Thoracic aorta (tissue), 2 donors: ENCODE data around the gene ZDHHC8. TPM values are rescaled to one million over a fixed set of nuclear protein-coding genes. Genes with fewer than 3 reads are reported as not detected.

Source experiments
- ATAC-seq: fragments of 150-250 bp; one replicate; pipeline ENCODE4 v1.8.0; 2017; ENCODE audit warnings: low read depth; ENCODE audit not compliant: insufficient number of reproducible peaks, low FRiP score
- DNase-seq: peaks from one replicate; pipeline ENCODE4 v3.0.0-alpha.2; 2020; ENCODE audit warnings: low spot score
- H3K27ac ChIP-seq, 2 donors: fragments of 200-600 bp; sonication (generic); 1 replicate in 1 of 2; 2 replicates in 1 of 2; pipeline ENCODE4 v1.5.1; 2016; ENCODE audit warnings: mild to moderate bottlenecking in 2 of 2, moderate library complexity in 2 of 2
- H3K27me3 ChIP-seq: fragments of 200-600 bp; sonication (generic); replicated peaks from 2 replicates; pipeline ENCODE4 v1.6.0; 2016; ENCODE audit warnings: mild to moderate bottlenecking; ENCODE audit not compliant: insufficient read depth
- H3K36me3 ChIP-seq: fragments of 200-600 bp; sonication (generic); one replicate; pipeline ENCODE4 v1.5.1; 2016
- H3K4me1 ChIP-seq, 2 donors: fragments of 200-600 bp; sonication (generic); 1 replicate in 1 of 2; 2 replicates in 1 of 2; pipeline versions ENCODE4 v1.5.1 to v1.6.0; 2016; ENCODE audit warnings: low read depth in 2 of 2, mild to moderate bottlenecking in 1 of 2; ENCODE audit not compliant: control insufficient read depth in 1 of 2
- H3K4me3 ChIP-seq: fragments of 200-600 bp; sonication (generic); 2 replicates; pipeline ENCODE4 v1.5.1; 2016; ENCODE audit warnings: mild to moderate bottlenecking
- H3K9me3 ChIP-seq: fragments of 200-600 bp; sonication (generic); 2 replicates; pipeline ENCODE4 v1.5.1; 2016
- total RNA-seq, 2 donors: library from RNA; depleted of rRNA; stranded (reverse); fragments of >200 nt; gene quantifications; one replicate each; pipeline versions ENCODE4 v1.1.0 to v1.2.3, GENCODE V29; 2016
- TF ChIP-seq, protein P1 (sequence below): fragments of 200-600 bp; sonication (generic); IDR thresholded peaks from one replicate; pipeline ENCODE4 v1.5.1; 2019; ENCODE audit warnings: antibody characterized with exemption

Gene ZDHHC8
- total RNA-seq, 2 donors from 2014 or later = 14.8 to 49.8 TPM

DNA sequence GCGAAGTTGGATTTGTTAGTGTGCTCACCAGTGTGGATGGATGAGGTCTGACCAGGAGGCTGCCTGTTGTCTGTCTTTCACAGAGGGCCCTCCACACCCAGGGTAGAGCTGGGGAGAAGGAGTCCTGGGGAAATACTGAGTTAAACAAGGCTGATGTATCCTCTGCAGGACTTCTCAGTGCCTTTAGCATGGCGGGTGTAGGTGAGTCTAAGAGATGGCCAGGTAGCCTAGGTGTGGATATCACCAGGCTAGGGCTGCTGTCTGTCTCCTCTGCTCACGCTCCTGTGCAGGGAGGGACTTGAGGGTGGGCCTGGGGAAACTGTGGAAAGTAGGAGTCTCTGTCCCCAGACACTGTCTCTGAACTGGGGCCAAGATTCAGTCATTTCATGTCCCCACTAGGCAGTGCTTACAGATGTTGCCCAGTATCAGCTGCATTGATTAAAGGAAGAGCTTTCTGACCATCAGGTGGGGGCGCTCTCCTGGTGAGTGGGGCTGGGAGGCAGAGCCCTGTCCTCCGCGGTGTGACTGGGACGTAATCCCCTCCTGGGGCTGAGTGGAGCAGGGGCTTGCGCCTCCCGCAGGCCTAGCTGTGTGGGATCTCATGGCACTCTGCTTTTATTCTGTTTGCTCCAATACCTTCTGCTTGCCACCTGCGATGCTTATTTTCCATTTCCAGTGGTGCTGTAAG lies 54.7 kb downstream of the ZDHHC8 start:
- Histone ChIP-seq H3K4me3 (no peak overlapping the region), H3K4me1 (no peaks in the 10 kb centered on the region), H3K27me3 (no peaks in the 10 kb centered on the region), H3K9me3 (no peaks in the 10 kb centered on the region), H3K27ac (no peak overlapping the region), H3K36me3 (no peaks in the 10 kb centered on the region)
- DNase-seq = no peak
- no peak for ATAC-seq
- TF ChIP-seq, protein P1, sequence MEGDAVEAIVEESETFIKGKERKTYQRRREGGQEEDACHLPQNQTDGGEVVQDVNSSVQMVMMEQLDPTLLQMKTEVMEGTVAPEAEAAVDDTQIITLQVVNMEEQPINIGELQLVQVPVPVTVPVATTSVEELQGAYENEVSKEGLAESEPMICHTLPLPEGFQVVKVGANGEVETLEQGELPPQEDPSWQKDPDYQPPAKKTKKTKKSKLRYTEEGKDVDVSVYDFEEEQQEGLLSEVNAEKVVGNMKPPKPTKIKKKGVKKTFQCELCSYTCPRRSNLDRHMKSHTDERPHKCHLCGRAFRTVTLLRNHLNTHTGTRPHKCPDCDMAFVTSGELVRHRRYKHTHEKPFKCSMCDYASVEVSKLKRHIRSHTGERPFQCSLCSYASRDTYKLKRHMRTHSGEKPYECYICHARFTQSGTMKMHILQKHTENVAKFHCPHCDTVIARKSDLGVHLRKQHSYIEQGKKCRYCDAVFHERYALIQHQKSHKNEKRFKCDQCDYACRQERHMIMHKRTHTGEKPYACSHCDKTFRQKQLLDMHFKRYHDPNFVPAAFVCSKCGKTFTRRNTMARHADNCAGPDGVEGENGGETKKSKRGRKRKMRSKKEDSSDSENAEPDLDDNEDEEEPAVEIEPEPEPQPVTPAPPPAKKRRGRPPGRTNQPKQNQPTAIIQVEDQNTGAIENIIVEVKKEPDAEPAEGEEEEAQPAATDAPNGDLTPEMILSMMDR = no peak

DNA sequence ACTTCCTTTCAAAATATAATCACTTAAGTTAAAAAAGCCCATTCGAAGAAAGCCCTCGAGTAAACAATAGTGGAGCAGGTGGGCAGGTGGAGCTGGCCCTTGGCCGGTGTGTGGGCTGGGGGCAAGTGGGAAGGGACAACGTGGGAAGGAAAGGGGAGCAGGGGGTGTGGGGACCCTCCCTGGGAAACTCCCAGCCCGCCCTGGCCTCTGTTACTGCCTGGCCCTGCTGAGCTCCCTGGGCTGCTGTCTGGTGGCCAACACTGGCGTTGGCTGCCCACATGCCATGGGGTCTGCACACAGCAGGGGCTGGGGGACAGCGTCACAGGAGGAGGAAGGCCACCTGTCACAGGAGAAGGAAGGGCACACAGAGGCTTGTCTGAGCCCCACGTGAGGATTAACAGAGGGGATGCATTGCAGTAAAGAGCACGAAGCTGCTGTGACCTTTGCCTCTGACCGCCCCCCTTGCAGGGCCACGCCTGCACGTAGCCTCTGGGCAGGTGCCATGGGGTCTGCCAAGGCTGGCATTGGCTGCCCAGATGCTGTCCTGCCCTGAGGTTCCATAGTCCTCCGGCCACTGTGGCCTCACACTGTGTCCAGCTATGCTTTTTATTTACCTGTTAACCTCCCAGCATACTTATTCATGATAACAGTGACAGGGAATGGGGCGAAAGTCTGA lies 55.4 kb downstream of the ZDHHC8 start:
- DNase-seq (no peak), ATAC-seq (no peak)
- Histone ChIP-seq H3K36me3 (no peaks in the 10 kb centered on the region), H3K27me3 (no peaks in the 10 kb centered on the region), H3K4me1 (no peaks in the 10 kb centered on the region), H3K27ac (no peak overlapping the region), H3K4me3 (no peak overlapping the region), H3K9me3 (no peaks in the 10 kb centered on the region)
- TF ChIP-seq, protein P1 = no peak

DNA sequence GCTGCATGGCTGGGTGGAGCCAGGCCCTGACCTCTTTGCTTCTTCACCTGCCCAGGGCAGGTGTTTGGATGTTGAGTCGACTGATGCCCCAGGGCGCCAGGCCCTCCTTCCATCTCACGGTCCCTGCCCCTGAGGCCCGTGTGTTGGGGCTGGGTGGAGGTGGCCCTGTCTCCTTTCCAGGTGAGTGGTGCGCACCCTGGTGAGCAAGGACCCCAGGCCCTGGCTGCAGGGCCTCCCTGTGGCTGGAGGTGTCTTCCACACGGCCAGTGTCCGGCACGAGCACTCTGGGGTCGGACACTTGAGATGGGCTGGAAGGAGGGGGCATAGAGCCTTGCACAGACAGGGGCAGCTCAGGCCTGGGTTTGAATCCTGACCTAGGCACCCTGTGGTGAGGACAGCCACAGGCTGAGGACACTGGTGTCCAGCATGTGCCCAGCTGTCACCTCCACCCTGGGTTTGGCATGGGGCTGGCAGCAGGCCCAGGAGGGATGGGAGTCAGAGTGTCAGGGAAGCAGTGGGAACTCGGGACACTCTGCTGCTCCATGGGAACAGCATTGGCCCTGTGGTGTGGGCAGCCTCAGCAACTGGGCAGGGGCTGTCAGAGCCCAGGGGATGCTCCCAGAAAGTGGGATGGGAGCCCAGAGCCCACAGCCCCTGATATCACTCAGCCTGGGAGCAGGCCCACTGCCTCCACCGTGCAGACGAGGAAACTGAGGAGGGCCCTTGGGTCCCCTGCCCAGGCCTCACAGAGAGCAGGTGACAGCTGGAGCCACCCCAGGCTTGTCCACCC lies 56.4 kb downstream of the ZDHHC8 start:
- no peaks in the 10 kb centered on the region for H3K36me3 ChIP-seq
- no peak overlapping the region for H3K27ac ChIP-seq
- ATAC-seq (no peak), DNase-seq (no peak)
- H3K4me3 ChIP-seq = no peak overlapping the region
- H3K9me3 ChIP-seq = no peaks in the 10 kb centered on the region
- H3K27me3 ChIP-seq = no peaks in the 10 kb centered on the region
- H3K4me1 ChIP-seq = no peaks in the 10 kb centered on the region
- TF ChIP-seq, protein P1 = no peak

DNA sequence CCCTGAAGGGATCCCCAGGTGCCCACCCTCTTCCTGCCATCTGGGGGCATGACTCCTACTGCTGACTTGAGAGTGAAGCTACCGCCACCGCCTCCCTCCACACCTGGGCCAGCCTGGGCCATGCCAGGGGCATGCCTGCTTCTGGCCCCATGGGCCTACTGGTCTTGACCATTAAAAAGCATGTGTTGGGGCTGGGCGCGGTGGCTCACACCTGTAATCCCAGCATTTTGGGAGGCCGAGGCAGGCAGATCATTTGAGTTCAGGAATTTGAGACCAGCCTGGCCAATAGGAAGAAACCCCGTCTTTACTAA lies 56.9 kb downstream of the ZDHHC8 start:
- Histone ChIP-seq H3K4me1 (no peaks in the 10 kb centered on the region), H3K36me3 (no peaks in the 10 kb centered on the region), H3K27me3 (no peaks in the 10 kb centered on the region), H3K9me3 (no peaks in the 10 kb centered on the region), H3K4me3 (no peak overlapping the region), H3K27ac (no peak overlapping the region)
- ATAC-seq (no peak), DNase-seq (no peak)
- TF ChIP-seq, protein P1 = no peak

DNA sequence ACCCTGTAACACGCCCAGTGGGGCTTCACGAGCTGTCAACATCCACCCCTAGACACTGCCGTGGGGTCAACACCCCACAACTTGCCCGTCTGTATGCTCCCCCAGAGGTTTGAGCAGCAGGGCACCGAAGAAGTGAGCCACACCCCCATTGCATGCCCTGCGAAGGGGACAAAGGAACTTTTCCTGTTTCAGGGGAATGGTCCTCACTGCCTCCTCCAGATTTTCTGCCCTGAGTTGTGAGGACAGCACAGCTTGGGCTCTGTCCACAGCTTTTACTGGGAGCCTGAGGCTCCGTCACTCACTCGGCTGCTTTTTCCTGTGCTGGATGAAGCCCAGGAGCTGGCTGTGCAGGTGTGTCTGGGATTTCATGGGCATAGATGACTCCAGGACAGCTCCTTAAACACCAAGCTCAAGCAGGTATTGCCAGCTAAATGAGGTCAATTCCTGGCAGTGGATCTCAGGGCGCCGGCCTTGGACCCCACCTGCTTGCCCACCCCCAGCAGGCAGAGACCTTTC lies 59.5 kb downstream of the ZDHHC8 start:
- Histone ChIP-seq H3K9me3 (no peaks in the 10 kb centered on the region), H3K4me1 (no peaks in the 10 kb centered on the region), H3K27me3 (no peaks in the 10 kb centered on the region), H3K4me3 (no peak overlapping the region), H3K36me3 (no peaks in the 10 kb centered on the region), H3K27ac (no peak overlapping the region)
- TF ChIP-seq, protein P1 = no peak
- DNase-seq (no peak), ATAC-seq (no peak)
